Trophoblast cell (in vitro differentiated cells and primary cell): ENCODE measurements around the gene GPSM3.

Experiments
- DNase-seq, 2 donors: peaks; one replicate each; pipeline ENCODE4 v3.0.0-alpha.2; 2016
- H2AFZ ChIP-seq: 2 replicates; pipeline ENCODE4 v1.6.1; 2013; ENCODE audit warnings: low read length, moderate library complexity, mild to moderate bottlenecking; ENCODE audit not compliant: insufficient read depth, poor library complexity
- H2AK5ac ChIP-seq: 2 replicates; pipeline ENCODE4 v1.6.1; 2013; ENCODE audit warnings: mild to moderate bottlenecking, low read length
- H2BK120ac ChIP-seq: 2 replicates; pipeline ENCODE4 v1.6.1; 2013; ENCODE audit warnings: low read length, mild to moderate bottlenecking, moderate library complexity; ENCODE audit not compliant: insufficient read depth, poor library complexity
- H2BK12ac ChIP-seq: 2 replicates; pipeline ENCODE4 v1.6.1; 2013; ENCODE audit warnings: mild to moderate bottlenecking, low read length, moderate library complexity
- H2BK5ac ChIP-seq: 2 replicates; pipeline ENCODE4 v1.6.1; 2013; ENCODE audit warnings: low read length, low read depth, moderate library complexity, mild to moderate bottlenecking; ENCODE audit not compliant: poor library complexity
- H3K14ac ChIP-seq: 2 replicates; pipeline ENCODE4 v1.6.1; 2013; ENCODE audit warnings: mild to moderate bottlenecking, low read length
- H3K18ac ChIP-seq: 2 replicates; pipeline ENCODE4 v1.6.1; 2013; ENCODE audit warnings: mild to moderate bottlenecking, low read length
- H3K23ac ChIP-seq: 2 replicates; pipeline ENCODE4 v1.6.1; 2013; ENCODE audit warnings: low read length
- H3K27ac ChIP-seq: 2 replicates; pipeline ENCODE4 v1.5.1; 2013; ENCODE audit warnings: low read depth, mild to moderate bottlenecking, inconsistent platforms, low read length, moderate library complexity
- H3K27me3 ChIP-seq: 2 replicates; pipeline ENCODE4 v1.6.1; 2013; ENCODE audit warnings: inconsistent platforms, mild to moderate bottlenecking, low read length, moderate library complexity; ENCODE audit not compliant: insufficient read depth
- H3K36me3 ChIP-seq, 2 experiments: 1 replicate in 1 of 2; 2 replicates in 1 of 2; pipeline ENCODE4 v1.6.1; 2013; ENCODE audit warnings: low read length in 2 of 2, mild to moderate bottlenecking in 2 of 2, moderate library complexity in 1 of 2; ENCODE audit not compliant: insufficient read depth in 2 of 2, control insufficient read depth in 1 of 2
- H3K4ac ChIP-seq: 2 replicates; pipeline ENCODE4 v1.6.1; 2013; ENCODE audit warnings: low read depth, mild to moderate bottlenecking, low read length, moderate library complexity
- H3K4me1 ChIP-seq, 2 experiments: 1 replicate in 1 of 2; 2 replicates in 1 of 2; pipeline ENCODE4 v1.6.1; 2013; ENCODE audit warnings: low read length in 2 of 2, mild to moderate bottlenecking in 2 of 2, moderate library complexity in 1 of 2; ENCODE audit not compliant: insufficient read depth in 2 of 2, control insufficient read depth in 1 of 2
- H3K4me2 ChIP-seq: 2 replicates; pipeline ENCODE4 v1.6.1; 2013; ENCODE audit warnings: inconsistent platforms, mild to moderate bottlenecking, low read length, moderate library complexity
- H3K4me3 ChIP-seq: 2 replicates; pipeline ENCODE4 v1.5.1; 2013; ENCODE audit warnings: mild to moderate bottlenecking, low read depth, low read length, inconsistent platforms
- H3K79me1 ChIP-seq: one replicate; pipeline ENCODE4 v1.6.1; 2013; ENCODE audit warnings: low read length
- H3K79me2 ChIP-seq: 2 replicates; pipeline ENCODE4 v1.6.1; 2013; ENCODE audit warnings: low read length, mild to moderate bottlenecking; ENCODE audit not compliant: control insufficient read depth, insufficient read depth, poor library complexity
- H3K9ac ChIP-seq: 2 replicates; pipeline ENCODE4 v1.6.1; 2013; ENCODE audit warnings: mild to moderate bottlenecking, low read length
- H3K9me3 ChIP-seq: 2 replicates; pipeline ENCODE4 v1.6.1; 2013; ENCODE audit warnings: low read depth, mild to moderate bottlenecking, control low read depth, inconsistent platforms, low read length; ENCODE audit not compliant: insufficient read depth
- H4K12ac ChIP-seq: 2 replicates; pipeline ENCODE4 v1.6.1; 2013; ENCODE audit warnings: low read depth, mild to moderate bottlenecking, low read length, moderate library complexity
- H4K8ac ChIP-seq: 2 replicates; pipeline ENCODE4 v1.6.1; 2013; ENCODE audit warnings: low read depth, mild to moderate bottlenecking, low read length, moderate library complexity
- H4K91ac ChIP-seq: one replicate; pipeline ENCODE4 v1.6.1; 2013; ENCODE audit warnings: low read depth, mild to moderate bottlenecking, low read length, moderate library complexity
- WGBS: extraction: QIAGEN DNeasy Blood & Tissue Kit; methylation state at CpG from one replicate; pipeline ENCODE4 v1.1.7; 2013; ENCODE audit warnings: missing lambda C conversion rate; ENCODE audit not compliant: insufficient read length, insufficient coverage; ENCODE audit errors: extremely low coverage; 5-methylcytosine and 5-hydroxymethylcytosine counted together

GPSM3 gene

GRCh38 chr6:32190911-32191677, 1.3 kb downstream of the GPSM3 start:
- WGBS: no CpG with 5 or more reads among the region's 8 CpGs
- Histone ChIP-seq H3K9me3 (no peaks in the 10 kb centered on the region), H3K23ac (no peak overlapping the region), H4K12ac (peak overlapping the region; percentile 31), H3K27me3 (no peaks in the 10 kb centered on the region), H2BK120ac (peak overlapping the region; percentile 29), H3K4me2 (peak overlapping the region; percentile 11), H3K36me3 (peaks cover 20 to 21% of the 10 kb centered on the region in 2 experiments), H3K4ac (peak overlapping the region; percentile 4), H3K79me2 (peaks cover 14% of the 10 kb centered on the region), H4K91ac (peak overlapping the region; percentile 92), H2AFZ (no peak overlapping the region), H3K27ac (no peak overlapping the region), H3K9ac (no peak overlapping the region), H3K4me1 (peaks cover 15 to 24% of the 10 kb centered on the region in 2 experiments), H3K79me1 (peaks cover 24% of the 10 kb centered on the region), H3K4me3 (no peak overlapping the region), H4K8ac (peak overlapping the region; percentile 17), H3K14ac (peak overlapping the region; percentile 41), H2AK5ac (peak overlapping the region; percentile 59), H2BK5ac (peak overlapping the region; percentile 11), H3K18ac (peak overlapping the region; percentile 37), H2BK12ac (peak overlapping the region; percentile 85)
- DNase-seq: no peak

DNA sequence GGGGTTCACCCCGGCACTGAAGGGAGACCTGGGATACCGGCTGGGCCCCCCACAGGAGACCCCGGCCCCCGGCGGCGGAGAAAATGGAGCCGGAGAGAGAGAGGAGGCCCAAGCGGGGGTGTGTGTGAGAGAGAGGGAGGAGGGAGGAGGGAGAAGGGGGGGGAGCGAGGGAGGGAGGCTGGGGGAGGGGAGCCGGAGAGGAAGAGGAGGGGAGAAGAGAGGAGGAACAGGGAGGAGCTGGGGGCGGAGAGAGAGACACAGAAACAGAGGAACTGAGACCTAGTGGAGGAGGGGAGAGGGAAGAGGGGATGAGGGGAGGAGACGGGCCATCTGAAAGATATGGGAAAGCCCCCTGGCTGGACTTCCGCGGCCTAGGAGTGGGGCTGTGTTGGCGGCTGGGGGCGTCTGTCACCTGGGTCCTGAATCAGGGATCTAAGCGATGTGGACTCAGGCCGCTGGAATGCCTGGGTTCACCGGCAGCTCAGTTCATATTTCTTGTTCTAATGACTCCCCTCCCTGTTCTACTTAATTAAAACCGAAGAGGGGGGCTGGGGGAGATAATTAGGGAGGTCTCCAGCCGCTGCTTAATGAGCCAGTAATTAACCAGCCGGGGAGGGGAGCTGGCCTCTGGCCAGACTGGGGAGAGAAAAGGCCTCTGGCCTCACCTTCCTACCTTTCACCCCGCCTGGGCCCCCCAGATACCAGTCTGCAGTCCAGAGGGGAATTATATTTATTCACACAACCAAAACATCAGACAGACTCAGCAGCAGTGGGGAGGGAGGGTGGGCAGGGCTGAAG, 2.2 kb downstream of the GPSM3 start, which contains the start of gene PBX2:
Gene PBX2 (minus strand): TSS at position 149 of the 798 bp plus-strand sequence. CDS start 287 bp downstream, outside the sequence.
- peaks cover 21% of the 10 kb centered on the region for H3K79me1 ChIP-seq
- H2BK5ac ChIP-seq: peak within 1 kb of the TSS; percentile 92
- peak within 1 kb of the TSS; percentile 80 for H2AK5ac ChIP-seq
- H4K8ac ChIP-seq: peak within 1 kb of the TSS; percentile 97
- peak within 1 kb of the TSS; percentile 85 for H2BK12ac ChIP-seq
- H3K79me2 ChIP-seq: peaks cover 11% of the 10 kb centered on the region
- H3K36me3 ChIP-seq: peaks cover 20 to 22% of the 10 kb centered on the region in 2 experiments
- no peaks in the 10 kb centered on the region for H3K27me3 ChIP-seq
- peak within 1 kb of the TSS; percentile 94 for H3K14ac ChIP-seq
- peaks cover 15 to 24% of the 10 kb centered on the region in 2 experiments for H3K4me1 ChIP-seq
- H3K4me3 ChIP-seq: peak within 1 kb of the TSS; percentile 71
- H3K4me2 ChIP-seq: peak within 1 kb of the TSS; percentile 86
- WGBS: no CpG with 5 or more reads among the region's 23 CpGs
- H3K9ac ChIP-seq: peak within 1 kb of the TSS; percentile 62
- H2AFZ ChIP-seq: peak within 1 kb of the TSS; percentile 51
- peak within 1 kb of the TSS; percentile 70 for H3K27ac ChIP-seq
- peak within 1 kb of the TSS; percentile 93 for H4K12ac ChIP-seq
- DNase-seq: peak; percentile 52 to 65
- peak within 1 kb of the TSS; percentile 92 for H4K91ac ChIP-seq
- no peaks in the 10 kb centered on the region for H3K9me3 ChIP-seq
- peak within 1 kb of the TSS; percentile 93 for H2BK120ac ChIP-seq
- peak within 1 kb of the TSS; percentile 89 for H3K18ac ChIP-seq
- no peak within 1 kb of the TSS for H3K23ac ChIP-seq
- peak within 1 kb of the TSS; percentile 85 for H3K4ac ChIP-seq

- Histone ChIP-seq H3K27me3 (no peaks in the 10 kb centered on the region), H3K79me1 (peaks cover 18% of the 10 kb centered on the region), H4K91ac (peak overlapping the region; percentile 81), H2BK120ac (peak overlapping the region; percentile 47), H2AK5ac (peak overlapping the region; percentile 48), H3K79me2 (peaks cover 11% of the 10 kb centered on the region), H4K12ac (peak overlapping the region; percentile 68), H3K36me3 (peaks cover 20 to 22% of the 10 kb centered on the region in 2 experiments), H3K27ac (peak overlapping the region; percentile 55), H2AFZ (no peak overlapping the region), H3K14ac (peak overlapping the region; percentile 94), H3K4ac (peak overlapping the region; percentile 85), H3K9me3 (no peaks in the 10 kb centered on the region), H2BK5ac (peak overlapping the region; percentile 75), H3K23ac (no peak overlapping the region), H3K9ac (peak overlapping the region; percentile 62), H3K4me2 (peak overlapping the region; percentile 86), H3K4me1 (peaks cover 10 to 24% of the 10 kb centered on the region in 2 experiments), H4K8ac (peak overlapping the region; percentile 61), H2BK12ac (no peak overlapping the region), H3K4me3 (peak overlapping the region; percentile 71), H3K18ac (peak overlapping the region; percentile 78)
- no peak for DNase-seq
- WGBS: no CpG with 5 or more reads among the region's 23 CpGs
Measured at GRCh38 chr6:32189742-32190053, 2.7 kb downstream of the GPSM3 start.

DNA sequence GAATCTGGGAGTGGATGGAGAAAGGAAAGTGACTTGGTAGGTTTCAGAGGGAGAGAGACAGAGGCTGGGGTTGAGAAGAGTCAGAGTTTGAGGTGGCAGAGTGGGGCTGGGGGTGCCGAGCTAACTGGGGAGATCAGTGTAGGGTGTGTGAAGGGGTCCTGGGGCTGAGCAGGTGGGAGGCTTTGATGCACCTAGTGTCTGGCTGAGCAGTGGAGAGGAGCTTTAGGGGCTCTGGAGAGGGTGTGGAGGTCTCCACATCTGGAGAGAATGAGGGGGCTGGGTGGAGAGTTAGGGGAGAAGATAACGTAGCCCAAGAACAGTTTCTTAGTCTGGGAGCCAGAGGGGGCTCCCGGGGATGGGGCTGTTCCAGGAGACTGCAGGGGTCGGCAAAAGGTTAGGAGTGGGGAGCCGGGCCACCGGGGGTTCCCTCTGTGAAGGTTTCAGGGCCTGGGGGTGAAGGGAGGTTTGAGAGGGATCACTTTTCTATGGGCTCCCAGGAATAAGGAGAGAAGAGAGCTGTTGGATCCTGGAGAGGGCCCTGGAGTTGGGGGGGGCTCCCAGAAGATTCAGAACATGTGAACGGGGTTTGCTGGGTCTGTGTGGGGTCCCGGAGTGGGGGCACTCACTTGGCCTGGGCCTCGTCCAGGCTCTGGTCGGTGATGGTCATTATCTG, 3.2 kb downstream of the GPSM3 start:
- Histone ChIP-seq H4K12ac (peak overlapping the region; percentile 68), H2AFZ (no peak overlapping the region), H3K4ac (peak overlapping the region; percentile 85), H3K18ac (peak overlapping the region; percentile 78), H3K4me3 (peak overlapping the region; percentile 71), H3K23ac (no peak overlapping the region), H2AK5ac (peak overlapping the region; percentile 48), H2BK120ac (peak overlapping the region; percentile 47), H4K8ac (peak overlapping the region; percentile 61), H2BK12ac (no peak overlapping the region), H4K91ac (peak overlapping the region; percentile 81), H3K79me2 (peaks cover 11% of the 10 kb centered on the region), H3K9ac (peak overlapping the region; percentile 62), H3K27ac (peak overlapping the region; percentile 55), H3K27me3 (no peaks in the 10 kb centered on the region), H3K4me1 (peaks cover 10 to 26% of the 10 kb centered on the region in 2 experiments), H3K36me3 (peaks cover 22% of the 10 kb centered on the region in 2 experiments), H3K14ac (peak overlapping the region; percentile 94), H3K4me2 (peak overlapping the region; percentile 86), H3K79me1 (peaks cover 18% of the 10 kb centered on the region), H3K9me3 (no peaks in the 10 kb centered on the region), H2BK5ac (peak overlapping the region; percentile 75)
- WGBS: no CpG with 5 or more reads among the region's 10 CpGs
- no peak for DNase-seq
